Activated CD4-positive, CD25-positive, alpha-beta regulatory T cell (primary cell): ENCODE results near the gene NTRK2.

Source experiments
- DNase-seq, 4 experiments: peaks; one replicate each; lab custom pipeline; 2025; lab: John Stamatoyannopoulos, UW

The NTRK2 gene

GRCh38 chr9:84974855-84975254 lies 305.3 kb downstream of the NTRK2 start:
- DNase-seq = no peak

- no peak for DNase-seq
Measured at GRCh38 chr9:84975926-84976325, 306.4 kb downstream of the NTRK2 start.

DNA sequence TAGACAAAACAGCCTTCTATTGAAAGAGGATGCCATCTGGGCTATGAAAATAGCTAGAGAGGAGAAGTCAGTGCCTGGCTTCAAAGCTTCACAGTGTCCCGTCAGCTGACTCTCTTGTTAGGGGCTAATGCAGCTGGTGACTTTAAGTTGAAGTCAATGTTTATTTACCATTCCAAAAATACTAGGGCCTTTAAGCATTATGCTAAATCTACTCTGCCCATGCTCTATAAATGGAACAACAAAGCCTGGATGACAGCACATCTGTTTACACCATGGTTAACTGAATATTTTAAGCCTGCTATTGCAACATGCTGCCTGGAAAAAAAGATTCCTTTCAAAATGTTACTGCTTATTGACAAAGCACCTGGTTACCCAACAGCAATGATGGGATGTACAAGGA lies 309.1 kb downstream of the NTRK2 start:
- no peak for DNase-seq

- DNase-seq = no peak
Measured at GRCh38 chr9:84983749-84984148, 314.2 kb downstream of the NTRK2 start.

GRCh38 chr9:84988621-84989020 lies 319.1 kb downstream of the NTRK2 start:
- no peak for DNase-seq

- DNase-seq = no peak
Measured at GRCh38 chr9:84990416-84990815, 320.9 kb downstream of the NTRK2 start.

GRCh38 chr9:84990850-84991513 lies 321.5 kb downstream of the NTRK2 start:
- no peak for DNase-seq

- DNase-seq = no peak
Measured at GRCh38 chr9:84991514-84991870, 322.0 kb downstream of the NTRK2 start.

DNA sequence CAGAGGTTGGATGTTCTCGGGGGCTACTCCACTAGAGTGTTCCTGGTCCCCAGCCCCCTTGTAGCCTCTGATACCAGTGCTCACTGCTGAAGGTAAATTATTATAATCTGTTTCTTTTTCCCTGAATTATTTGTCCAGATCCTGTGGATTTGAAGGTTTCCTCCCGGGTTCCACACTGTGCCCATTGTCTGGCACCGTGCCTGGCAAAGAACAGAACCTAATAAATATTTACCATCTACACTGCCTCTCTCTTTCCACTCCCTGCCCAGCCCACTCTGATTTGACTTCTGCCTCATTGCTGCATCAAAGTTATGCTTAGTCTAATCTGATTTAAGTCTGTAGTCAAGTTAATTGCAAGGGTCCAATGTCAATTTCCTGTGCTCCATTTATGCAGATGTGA lies 322.9 kb downstream of the NTRK2 start:
- DNase-seq = no peak

DNA sequence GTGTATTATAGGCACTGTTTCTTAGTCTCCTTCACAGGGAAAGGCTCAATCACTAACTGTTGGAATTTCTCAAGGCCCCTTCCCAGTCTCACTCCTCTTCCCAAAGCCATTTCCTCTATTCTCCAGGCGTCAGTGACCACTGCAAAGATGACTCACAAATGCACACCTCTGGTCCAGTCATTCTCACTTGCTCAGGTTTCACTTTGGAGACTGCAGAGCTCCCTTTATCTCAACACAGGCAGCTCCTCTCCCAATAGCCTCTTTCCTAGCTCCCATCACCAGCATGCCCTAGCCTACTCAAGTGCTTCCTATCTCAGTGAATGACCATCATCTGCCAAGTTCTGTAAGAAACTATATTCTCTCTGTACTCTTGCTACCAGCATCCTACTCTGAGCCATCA lies 323.6 kb downstream of the NTRK2 start:
- no peak for DNase-seq

GRCh38 chr9:84996029-84996428 lies 326.5 kb downstream of the NTRK2 start:
- no peak for DNase-seq

GRCh38 chr9:84996716-84997115 lies 327.2 kb downstream of the NTRK2 start:
- no peak for DNase-seq

DNA sequence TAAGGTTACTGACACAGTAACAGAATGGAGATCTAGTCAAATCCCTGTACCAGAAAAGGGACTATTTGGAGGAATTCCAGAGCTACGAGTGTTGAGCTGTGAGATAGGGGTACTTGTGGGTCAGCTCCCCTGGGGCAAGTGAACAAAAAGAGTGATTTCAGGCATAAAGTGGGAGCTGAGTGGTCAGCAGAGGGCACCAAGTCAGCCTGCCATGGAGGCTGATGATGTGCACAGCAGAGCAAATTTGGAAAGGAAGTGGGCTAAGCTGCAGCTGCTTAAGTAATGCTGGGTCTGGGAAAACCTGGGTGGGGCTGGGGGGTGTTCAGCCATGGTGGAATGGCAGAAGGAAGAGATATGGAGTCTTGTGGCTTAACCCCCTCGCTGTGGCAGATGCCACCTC lies 327.9 kb downstream of the NTRK2 start:
- no peak for DNase-seq

DNA sequence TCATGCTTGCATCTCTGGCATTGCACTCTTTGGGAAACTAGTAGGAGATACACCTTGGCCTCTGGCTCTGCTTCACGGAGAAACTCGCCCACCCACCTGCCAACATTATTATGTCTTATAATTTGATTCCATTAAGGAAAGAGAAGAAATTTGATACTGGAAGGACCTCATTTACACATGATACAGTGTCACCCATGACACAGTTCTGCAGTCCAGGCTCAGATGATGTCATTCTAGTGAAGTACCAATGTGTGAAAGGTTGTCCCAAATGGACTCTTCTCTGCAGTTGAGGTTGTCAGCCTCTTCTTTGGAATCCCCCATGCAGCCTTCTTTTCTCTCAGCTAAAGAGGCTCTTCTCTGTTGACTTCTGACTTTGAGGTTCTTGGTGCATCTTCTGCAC lies 329.1 kb downstream of the NTRK2 start:
- DNase-seq = no peak

DNA sequence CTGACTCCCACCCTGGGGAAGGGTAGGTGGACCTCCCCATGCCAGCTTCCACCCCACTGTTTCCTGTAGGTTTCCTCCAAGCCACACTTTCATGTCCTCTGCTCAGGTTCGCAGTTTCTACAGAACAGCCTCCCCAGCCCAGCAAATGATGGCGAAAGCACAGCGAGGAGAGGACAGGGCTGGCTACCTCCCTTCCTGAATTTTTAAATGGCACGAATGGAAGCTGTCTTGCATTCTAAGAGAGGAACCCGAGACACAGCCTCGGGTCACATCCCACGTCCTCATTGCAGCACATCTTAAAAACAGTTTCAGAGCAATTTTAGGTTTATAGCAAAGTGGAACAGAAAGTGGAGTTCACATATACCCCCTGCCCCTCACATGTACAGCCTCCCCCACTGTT lies 330.3 kb downstream of the NTRK2 start:
- DNase-seq = no peak

DNA sequence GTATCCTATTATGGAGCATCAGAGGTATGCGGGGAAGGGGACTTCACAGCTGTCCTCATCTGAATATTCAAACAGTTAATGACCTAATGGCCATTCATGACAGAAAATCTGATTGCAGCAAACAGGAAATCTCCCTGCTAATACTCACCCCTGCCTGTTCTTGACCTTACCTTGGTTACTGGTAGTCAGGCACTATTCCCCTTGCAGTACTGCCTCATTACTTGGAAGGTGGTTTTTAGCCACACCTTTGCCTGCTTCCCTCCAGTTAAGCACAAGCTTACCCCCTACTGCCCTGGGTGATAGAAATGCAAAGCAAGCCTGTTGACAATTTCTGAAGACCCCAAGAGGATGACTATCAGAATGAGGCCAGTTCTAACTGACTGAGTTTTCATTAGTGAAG lies 332.4 kb downstream of the NTRK2 start:
- no peak for DNase-seq

- DNase-seq = no peak
Measured at GRCh38 chr9:85004818-85005413, 335.4 kb downstream of the NTRK2 start.

DNA sequence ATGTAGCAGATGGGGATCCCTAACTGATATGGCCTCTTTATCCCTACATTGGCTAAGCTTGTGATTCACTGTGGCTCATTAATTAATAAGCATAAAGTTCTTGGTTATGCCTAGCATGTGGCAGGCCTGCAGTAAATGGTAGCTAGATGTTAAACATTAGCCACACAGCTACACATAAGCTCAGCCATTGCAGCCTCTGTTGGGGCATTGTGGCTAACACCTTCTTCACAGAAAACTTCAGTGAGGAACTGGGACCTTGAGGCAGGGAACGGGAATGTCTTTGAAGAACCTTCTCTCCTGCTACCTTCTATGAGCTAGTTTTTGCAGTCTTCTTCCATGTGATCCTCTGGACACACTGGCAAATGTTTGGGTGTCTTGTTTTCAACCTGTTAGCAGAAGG lies 338.2 kb downstream of the NTRK2 start:
- DNase-seq = no peak

DNA sequence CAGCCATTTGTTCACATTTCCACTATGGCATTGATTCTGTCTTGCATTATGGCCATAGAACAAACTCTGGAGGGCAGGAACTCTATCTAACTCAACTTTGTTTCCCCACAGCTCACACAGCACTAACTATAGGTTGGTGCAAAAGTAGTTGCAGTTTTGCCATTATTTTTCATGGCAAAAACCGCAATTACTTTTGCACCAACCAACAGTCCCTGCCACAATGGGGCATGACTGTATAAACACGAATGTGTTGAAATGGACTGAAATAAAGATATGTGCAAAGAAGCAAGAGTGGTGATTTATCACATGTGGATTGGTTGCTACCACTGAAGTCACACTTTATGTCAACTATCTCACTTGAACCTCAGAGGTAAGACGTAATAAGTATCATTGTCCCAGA lies 338.7 kb downstream of the NTRK2 start:
- DNase-seq = no peak

DNA sequence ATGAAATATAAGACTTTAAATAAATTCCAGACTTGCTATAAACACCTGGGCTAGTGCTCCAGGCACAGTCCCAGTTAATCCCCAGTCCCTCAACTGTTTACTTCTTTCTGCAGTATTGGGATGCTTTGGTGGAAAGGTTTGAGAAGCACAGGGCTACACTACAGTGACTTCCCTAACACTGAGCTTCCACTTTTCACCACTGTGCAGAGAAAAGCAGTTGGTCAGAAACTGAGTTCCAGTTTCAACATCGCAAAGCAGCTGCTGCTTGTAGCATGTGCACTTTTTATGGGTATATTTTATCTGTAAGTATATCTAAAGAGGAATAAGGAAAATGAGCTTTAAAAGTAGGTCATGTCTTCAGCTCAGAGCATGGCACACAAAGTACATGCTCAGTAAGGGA lies 339.7 kb downstream of the NTRK2 start:
- DNase-seq = no peak

GRCh38 chr9:85013703-85014102 lies 344.2 kb downstream of the NTRK2 start:
- DNase-seq = no peak

GRCh38 chr9:85014292-85014691 lies 344.8 kb downstream of the NTRK2 start:
- DNase-seq = no peak

DNA sequence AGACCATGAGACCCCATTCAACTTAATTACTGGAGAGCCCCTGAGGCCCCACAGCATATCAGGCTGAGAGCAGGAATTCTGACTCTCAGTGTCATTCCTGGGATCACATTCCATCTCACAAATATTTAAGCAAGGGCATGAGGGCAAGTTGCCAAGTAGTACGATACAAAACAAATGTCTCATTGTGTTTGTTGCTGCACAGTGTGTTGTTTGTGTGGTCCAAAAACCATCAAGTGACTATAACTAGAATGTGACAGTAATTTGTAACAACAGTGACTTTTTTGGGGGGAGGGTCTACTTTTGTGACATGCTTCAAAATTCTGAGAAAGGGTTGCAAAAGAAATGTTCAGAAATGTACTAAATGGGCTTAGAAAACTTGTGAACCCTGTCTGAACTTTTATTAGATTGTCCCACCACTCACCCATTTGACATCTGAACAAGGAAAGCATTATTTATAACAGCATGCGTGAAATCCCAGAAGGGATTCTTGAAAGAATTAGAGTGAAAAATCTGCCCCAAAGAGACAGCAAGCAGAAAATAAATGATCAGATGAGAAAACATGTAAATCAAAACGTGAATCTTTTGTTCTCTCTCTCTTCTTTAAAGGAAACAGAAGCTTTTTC lies 347.0 kb downstream of the NTRK2 start:
- no peak for DNase-seq

- DNase-seq = no peak
Measured at GRCh38 chr9:85020791-85021190, 351.3 kb downstream of the NTRK2 start.
